Measurements from ENCODE around the gene FYB1.

The FYB1 gene

DNA sequence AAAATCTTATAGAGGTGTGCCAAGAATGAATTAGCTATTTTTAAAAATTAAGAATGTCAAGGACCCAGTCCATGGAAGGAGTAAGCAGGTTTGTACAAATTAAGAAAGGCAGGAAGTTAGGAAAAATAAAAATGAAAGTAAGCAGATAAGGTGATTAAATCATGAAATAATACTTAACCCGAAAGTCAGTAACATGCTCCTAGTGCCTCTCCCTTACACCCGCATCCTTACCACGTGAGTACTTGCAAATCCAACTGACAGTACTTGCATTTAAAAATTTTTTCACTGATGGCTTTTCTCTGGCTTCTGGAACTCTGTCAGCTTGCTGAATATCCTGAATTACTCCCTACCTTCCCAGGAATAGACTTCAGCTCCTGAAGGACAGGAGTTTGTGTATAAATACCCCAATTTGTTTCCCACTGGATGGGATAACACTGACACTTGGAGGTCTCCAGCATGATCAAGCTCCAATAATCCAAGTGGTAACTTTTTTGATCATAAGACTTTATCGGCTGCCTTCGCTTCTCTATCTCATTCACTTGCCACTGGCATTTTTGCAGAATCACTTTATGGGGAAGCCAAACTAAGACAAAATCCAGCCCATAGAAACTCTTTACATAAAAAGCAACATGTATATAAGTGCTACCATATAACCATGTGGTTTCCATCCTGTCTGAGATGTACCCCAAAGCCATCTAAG, 103.6 kb downstream of the FYB1 start:
- DNase-seq: no peak

DNA sequence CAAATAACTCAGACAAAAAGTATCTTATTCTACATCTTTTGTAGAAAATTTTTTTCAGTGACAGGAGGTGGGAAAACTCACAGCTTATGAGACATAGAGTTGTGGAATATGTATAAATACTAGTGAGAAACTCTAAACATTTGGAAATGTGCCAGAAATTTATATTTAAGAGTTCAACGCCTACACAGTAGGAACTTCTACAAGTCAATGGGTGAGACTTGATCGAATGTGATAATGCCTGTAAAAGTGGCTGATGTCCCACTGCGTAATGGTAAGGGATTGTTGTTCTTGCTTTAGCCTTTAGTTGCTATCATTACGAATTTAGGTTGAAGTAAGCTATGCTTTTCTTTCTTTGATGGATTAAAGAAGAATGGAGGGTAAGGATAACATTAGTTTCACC, 105.2 kb downstream of the FYB1 start:
- no peak for DNase-seq

DNA sequence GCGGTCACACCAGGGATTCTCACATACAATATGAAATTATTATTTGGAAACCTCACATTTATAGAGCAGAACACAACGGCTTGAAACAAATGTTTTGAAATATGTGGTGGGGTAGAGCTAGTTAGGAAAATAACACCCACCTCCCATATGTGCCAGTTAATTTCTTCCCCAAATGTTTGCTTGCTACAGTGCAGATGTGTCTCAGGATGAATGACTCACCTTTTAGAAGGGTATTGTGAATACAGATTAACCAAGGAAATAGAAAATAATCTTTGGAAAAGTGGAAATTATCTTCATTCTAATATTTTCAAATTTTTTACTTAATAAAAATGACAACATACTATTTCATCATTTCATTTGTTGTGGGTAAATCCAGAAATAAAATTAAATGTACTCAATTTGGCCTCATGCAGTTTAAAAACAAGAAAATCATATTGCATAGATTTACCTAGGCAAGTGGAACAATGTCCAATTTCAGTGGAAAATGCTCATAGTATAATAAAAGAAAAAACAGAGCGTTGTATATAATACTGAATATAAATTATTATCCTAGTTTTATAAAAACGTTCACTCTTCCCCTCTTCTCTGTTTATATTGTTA, 105.9 kb downstream of the FYB1 start:
- no peak for DNase-seq

GRCh38 chr5:39109606-39110005, 109.8 kb downstream of the FYB1 start:
- DNase-seq: no peak

- DNase-seq: no peak
These were observed 110.4 kb downstream of the FYB1 start for GRCh38 chr5:39108987-39109386.

DNA sequence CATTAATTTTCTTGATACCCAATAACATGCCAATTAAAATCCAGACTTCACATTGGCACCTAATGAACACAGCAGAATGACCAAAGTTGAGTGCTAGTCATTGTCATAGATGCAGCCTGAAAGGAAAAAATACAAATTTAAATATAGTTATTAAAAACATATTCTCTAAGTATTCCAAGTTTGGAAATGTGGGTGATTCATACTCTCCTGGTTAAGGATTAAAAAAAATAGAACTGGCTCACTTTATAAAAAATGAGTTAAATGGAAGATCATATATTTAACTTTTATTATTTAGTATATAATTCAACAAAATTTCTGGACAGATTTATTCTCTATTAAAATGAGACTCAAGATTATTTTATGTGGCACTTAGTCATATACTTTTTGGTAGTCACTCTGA, 112.0 kb downstream of the FYB1 start:
- DNase-seq: no peak

GRCh38 chr5:39106322-39106721, 113.0 kb downstream of the FYB1 start:
- DNase-seq: no peak

DNA sequence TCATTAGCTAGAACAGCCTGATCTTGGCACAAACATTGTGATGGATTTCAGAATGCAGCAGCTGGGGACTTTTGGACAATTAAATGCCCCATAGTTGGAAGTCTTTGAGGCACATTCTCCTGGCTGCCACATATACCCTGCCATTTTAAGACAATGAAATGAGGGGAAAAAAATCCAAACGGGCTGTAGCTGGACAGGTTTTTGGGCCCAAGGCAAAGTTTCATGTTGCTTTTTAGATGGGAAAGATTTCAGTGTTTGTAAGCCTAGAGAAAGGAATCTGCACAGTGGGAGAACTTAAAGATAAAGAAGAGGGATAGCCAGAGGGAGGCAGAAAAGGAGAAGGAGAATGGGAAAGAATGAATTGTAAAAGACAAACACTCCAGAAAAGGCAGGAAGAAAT, 115.1 kb downstream of the FYB1 start:
- no peak for DNase-seq

- DNase-seq: no peak
These were observed 116.6 kb downstream of the FYB1 start for GRCh38 chr5:39102684-39103155.

DNA sequence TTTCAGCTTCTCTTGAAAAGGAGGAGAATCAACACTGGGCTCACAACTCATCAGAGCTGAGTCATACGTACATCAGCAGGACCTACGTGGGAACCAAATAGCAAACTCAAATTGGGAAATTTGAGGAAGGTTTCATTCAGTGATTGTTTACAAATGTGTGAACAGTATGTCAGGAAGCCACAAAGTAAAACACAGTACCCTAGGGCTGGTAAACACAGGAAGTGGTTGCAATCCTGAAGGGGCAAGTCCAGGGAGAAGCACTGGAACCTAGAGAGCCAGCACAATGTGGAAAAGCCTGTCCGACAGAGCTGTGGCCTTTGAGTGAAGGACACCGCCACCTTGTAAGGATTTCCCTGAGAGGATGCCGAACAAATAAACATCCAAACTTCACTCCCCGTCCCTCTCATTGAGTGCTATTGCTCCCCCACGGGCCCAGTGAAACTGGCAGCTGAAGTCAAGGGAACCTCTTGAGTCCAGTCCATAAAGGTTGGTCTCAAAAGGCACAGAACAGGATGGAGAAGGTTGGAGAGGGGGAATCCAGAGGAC, 118.4 kb downstream of the FYB1 start:
- DNase-seq: no peak

GRCh38 chr5:39100301-39100850, 119.0 kb downstream of the FYB1 start:
- DNase-seq: no peak

DNA sequence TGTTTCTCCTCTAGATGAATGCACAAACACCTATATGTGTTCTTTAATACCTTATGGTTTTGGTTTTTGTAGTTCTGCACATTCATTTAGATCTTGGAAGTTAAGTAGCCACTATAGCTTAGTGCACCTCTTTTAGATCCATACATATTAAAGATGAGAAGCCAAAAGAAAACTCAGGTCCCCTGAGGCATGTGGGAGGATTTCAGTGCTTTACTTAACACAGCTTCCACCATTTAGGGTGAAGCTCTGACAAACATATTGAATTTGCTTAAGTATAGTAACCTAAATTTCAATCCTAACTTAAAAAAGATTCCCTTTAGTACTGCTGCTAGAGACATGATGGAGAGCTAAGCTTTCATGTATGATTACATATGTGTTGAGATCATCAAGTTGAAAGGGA, 119.5 kb downstream of the FYB1 start:
- DNase-seq: no peak

DNA sequence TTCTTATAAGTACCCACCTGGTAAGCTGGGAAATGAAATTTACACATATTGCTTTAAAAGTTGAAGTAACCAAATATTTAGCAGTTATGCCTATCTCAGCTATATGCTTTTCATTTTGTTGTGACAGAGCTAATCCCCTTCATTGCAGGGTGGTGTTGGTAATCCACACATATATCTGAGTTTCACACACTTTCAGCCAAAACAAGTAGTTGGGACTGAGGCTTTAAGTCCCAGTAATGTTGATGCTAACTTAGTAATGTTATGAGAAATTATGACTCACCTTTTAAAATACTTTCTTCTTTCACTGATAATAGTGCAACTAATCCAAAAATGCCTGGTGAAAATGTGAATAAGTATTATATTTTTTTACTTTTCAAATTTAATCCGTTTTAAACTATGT, 126.0 kb downstream of the FYB1 start:
- DNase-seq: no peak

DNA sequence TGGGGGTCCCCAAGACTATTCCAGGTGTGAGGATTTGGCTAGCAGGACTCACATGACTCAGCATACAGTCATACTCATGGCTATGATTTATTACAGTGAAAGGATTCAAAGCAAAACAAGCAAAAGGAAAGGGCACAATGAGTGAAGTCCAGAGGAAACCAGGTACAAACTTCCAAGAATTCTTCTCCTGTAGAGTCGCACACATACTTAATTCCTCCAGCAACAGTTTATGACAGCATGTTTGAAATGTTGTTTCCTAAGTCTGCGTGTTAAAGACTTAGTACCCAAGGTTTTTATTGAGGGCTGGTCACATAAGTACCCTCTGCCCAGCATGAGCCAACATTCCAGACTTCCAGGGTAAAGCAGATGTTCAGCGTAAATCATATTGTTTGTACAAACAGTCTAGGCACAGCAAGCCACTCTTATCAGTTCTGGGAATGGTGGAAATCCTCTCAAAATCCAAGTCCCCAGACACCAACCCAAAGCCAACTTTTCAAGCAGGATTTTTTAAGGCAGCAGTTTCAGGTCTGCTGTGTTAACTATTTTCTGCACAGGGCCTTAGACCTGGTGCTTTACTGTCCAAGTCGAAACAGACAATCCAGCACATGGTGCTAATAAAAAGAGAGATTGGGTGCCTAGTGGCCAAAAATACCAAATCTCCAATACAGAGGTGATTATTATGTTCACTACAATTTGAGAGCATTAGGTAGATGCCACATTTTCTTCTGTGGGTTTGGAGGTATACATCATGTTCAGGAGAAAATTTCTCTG, 126.6 kb downstream of the FYB1 start:
- no peak for DNase-seq

GRCh38 chr5:39091940-39092580, 127.3 kb downstream of the FYB1 start:
- no peak for DNase-seq

- no peak for DNase-seq
These were observed 135.4 kb downstream of the FYB1 start for GRCh38 chr5:39083968-39084367.

DNA sequence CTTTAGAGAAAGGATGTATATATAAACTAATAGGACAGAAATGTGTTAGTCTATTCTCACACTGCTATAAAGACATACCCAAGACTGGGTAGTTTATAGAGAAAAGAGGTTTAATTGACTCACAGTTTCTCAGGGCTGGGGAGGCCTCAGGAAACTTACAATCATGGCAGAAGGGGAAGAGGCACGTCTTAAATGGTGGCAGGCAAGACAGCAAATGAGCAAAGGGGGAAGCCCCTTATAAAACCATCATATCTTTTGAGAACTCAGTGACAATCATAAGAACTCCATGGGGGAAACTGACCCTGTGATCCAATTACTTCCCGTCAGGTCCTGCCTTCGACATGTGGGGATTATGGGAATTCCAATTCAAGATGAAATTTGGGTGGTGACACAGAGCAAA, 136.4 kb downstream of the FYB1 start:
- DNase-seq: no peak

DNA sequence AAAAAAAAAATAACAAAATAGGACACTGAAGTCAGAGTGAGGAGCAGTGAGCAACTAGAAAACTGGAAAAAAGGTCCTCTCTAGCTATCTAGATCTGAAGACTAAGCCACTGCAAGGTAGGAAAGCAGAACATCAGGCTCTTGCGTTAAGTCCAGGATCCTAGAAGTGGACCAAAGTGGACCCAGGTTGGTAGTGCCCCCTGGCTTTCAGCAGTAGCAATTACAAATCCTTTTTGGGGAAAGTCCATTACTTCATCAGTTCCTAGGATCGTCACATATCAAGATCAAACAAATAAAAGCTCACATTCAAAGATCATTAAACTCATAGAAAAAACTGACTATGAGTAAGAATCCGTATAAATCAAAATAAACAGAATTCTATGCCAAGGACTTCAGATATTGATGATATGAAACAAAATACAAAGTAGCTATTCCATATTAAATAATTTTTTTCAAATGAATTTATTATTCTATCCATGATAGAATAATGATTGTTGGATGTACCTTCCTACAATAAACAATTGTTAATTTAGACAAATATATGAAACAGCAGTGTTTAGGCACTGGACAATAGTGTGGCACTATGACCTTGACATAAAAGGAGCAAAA, 138.7 kb downstream of the FYB1 start:
- peak; percentile 50 for DNase-seq

GRCh38 chr5:39080168-39080567, 139.2 kb downstream of the FYB1 start:
- no peak for DNase-seq

GRCh38 chr5:39079147-39079546, 140.2 kb downstream of the FYB1 start:
- DNase-seq: no peak

GRCh38 chr5:39076757-39077728, 142.3 kb downstream of the FYB1 start:
- peak; percentile 34 for DNase-seq

Measured in activated CD4-positive, alpha-beta T cell treated with anti-CD3 and anti-CD28 coated beads, Interleukin-2, Interleukin-6, amounts not matched to agents 100 ng/mL and 50 ng/mL, durations not matched to agents 16 hours and 8 hours (primary cell).